GM12801 (cell line): ENCODE results near the gene SEMA4B.

ENCODE experiments used
- TF ChIP-seq, protein P1 (sequence below): IDR thresholded peaks from one replicate; pipeline ENCODE4 v1.5.1; 2011; ENCODE audit warnings: control low read depth; ENCODE audit not compliant: insufficient read length; ENCODE audit errors: extremely low read depth

Gene SEMA4B

DNA sequence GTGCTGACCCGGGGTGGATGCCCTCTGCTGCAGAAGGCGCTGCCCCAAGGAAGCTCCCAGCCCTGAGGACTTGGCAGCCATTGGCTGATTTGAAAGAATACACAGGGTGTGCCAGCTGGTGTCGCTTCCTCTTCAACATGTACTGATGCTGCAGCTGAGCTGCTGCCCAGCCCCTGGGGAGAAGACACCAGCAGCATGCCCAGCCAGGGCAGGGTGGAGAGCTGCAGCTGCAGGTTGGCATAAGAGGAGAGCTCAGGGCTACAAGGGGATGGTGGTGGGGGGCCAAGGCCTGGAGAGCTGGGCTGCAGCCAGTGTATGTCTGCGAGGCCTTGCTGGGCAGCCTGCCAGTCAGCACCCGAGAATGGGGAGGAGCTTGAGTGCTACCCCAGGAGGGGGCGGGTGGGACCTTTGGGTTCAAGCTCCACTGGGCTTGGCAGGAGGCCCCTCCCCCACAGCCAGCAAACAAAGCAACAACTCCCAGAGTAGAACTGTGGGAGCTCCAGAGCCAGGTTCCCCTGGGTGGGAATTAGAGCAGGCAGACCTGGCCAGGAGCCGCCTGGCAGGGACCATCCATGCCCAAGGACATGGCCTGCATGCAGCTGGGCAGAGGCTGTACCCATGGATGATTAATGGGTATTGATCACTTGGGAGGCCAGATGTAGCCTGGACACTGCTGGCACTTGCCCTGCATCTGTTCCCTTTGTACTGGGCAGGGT lies 9.2 kb upstream of the SEMA4B start:
- TF ChIP-seq, protein P1, sequence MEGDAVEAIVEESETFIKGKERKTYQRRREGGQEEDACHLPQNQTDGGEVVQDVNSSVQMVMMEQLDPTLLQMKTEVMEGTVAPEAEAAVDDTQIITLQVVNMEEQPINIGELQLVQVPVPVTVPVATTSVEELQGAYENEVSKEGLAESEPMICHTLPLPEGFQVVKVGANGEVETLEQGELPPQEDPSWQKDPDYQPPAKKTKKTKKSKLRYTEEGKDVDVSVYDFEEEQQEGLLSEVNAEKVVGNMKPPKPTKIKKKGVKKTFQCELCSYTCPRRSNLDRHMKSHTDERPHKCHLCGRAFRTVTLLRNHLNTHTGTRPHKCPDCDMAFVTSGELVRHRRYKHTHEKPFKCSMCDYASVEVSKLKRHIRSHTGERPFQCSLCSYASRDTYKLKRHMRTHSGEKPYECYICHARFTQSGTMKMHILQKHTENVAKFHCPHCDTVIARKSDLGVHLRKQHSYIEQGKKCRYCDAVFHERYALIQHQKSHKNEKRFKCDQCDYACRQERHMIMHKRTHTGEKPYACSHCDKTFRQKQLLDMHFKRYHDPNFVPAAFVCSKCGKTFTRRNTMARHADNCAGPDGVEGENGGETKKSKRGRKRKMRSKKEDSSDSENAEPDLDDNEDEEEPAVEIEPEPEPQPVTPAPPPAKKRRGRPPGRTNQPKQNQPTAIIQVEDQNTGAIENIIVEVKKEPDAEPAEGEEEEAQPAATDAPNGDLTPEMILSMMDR, result no peak

DNA sequence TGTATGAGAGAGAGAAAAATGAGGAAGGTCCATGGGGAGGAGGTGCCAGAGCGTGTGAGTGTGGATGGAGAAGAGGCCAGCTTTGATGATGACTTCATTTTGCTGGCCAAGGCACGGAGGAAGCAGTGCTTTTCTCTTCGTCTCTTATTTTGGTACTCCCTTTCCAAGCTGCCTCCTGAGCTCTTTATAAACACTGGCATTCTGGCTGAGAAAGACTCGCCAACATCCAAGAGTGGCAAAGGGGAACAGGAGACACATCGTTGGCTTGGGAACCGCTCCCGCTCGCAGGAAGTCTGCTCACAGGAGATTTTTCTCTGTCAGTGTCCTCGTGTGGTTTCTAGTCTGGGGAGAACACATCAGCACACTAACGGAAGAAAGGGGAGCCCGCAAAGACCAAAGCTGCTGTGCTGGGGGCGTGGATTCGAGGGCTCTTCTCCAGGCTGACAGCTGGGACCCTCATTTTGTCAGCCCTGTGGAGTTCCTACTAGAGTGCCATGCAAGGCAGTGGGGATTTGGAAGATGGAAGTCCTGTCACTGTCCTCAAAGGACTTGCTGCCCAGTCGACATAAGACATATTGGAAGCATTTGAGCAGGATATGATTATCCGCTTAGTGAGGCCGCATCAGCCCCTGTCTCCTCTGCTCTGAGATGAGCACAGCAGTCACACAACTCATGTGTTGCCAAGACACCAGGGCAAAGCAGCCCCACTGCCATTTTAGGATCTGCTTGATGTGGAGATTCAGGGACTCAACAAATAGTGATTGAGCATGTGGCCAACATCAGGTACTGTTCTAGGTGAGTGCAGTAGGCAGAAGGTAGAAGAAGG lies 8.0 kb upstream of the SEMA4B start:
- TF ChIP-seq, protein P1, result no peak

DNA sequence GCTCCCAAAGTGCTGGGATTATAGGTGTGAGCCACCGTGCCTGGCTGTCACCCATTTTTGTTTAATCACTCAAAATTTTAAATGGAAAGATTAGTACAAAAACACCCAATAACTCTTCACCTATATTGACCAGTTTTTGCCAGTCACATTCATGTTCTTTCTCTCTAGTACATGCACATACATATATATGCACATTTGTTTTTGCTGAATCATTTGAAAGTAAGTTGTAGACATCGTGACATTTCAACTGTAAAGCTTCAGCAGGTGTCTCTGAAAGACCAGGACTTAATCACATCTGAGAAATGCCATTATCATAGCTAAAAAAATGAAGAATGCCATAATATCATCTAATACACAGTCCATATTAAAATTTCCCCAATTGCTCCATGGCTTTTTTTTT lies 6.5 kb upstream of the SEMA4B start:
- TF ChIP-seq, protein P1, result no peak

DNA sequence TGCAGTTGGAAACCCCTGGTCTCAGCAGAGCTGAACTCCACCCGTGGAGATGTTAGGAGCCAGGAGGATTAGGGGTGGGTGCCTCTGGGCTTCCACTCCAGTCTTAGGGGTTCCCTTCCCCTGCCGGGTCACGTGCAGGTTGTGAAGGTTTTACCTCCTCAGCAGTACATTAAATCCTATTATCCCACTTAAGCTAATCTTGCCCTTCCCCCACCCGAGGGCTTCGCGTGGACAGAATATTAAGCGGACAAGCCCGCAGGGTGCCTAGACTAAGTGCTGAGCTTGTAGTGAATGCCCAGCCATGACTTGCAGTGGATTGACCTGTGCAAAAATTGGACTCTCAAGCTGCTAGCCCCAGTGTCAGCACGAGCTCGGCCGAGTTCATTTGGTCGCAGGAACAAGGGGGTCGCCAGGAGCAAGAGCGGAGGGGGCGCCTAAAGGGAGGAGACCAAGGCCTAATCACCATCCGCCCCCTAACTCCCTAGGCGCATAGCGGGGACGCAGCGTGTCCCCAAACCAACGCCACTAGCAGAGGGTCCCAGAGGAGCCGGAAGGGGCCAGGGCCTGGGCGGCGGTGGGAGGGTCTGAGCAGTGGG lies 498 bp upstream of the SEMA4B start:
- TF ChIP-seq, protein P1, result no peak

DNA sequence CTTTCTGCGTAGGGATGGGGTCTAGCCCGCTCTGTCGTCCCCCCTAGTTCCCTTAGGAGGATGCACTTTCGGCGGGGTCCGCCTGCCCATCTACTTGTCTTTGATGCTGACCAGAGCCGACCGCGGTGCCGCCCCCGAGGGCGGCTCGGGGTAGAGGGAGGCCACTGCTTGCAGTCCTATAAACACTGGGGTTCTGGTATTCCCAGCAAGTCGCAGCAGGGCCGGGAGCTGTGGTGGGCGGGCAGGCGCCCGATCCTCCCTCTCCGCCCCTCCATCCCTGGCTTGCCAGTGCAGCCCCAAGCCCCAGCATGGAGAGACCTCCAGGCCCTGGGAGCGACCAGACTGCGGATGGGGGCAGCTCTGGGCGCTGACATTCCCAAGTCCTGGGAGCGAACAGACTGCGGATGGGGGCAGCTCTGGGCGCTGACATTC lies 830 bp downstream of the SEMA4B start:
- TF ChIP-seq, protein P1, result no peak

DNA sequence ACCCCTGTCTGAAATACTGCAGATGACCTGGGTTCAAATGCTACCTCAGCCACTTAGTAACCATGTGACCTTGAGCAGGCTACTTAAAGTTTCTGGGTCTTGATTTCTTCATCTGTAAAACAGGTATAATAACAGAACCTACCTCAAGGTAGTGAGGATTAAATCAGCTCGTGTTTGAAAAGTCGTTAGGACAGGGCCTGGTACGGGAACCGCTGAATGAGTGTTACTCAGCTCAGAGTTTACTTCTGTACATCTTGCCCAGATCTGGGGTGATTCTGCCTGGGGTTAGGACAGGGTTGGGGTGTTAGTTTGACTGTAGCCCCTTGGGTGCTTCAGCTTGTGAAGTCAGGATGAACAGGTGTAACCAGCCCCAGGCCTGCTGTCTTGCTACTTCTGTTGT lies 1.8 kb downstream of the SEMA4B start:
- TF ChIP-seq, protein P1, result no peak

DNA sequence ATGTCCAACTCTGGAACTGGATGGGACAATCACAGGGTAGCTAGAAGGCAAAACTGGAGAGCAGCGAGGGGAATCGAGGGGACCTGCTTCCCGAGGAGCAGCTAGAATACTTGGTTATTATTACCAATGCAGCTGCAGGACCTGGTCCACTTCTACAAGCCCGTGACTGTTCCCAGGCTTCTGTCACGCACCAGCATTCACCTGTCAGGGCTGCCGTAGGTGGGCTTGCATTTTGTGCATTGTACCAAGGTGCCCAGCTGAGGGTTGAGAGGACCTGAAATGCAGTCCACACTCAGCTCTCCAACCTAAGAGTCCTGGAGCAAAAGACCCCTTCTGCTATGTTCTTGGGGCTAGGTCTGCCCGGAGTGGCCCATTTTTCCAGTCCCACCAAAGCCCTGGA lies 2.3 kb downstream of the SEMA4B start:
- TF ChIP-seq, protein P1, result no peak
